ENCODE results near the gene MTHFD1L.

The MTHFD1L gene

DNA sequence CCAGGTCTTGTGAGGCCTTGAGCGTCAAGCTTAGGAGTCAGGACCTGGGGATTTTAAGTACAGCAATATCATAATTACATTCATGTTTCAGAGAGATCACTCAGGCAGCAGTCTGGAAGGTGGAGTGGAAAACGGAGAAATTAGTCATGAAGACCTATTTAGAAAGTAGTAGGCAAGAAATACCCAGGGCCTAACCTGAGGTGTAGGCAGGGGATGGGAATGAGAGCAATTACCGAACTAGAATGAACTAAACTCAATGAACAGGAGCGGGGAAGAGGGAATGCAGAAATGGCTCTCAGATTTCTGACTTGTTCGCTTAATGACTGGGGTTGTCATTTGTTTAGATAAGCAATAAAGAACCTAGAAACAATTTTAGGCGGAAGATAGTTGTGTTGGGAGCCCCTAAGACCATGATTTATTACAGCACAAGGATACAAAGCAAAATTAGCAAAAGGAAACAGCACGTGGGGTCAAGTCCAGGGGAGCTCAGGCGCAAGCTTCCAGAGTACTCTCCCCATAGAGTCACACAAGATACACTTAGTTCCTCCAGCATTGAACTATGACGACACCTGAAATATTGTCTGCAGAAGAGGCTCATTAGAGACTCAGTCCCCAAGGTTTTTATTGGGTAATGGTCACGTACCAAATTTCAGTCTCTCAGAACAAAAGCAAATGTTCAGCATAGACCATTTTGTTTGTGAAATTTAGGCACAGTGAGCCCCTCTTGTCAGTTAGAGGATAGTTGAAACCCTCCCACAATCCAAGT lies 195.4 kb downstream of the MTHFD1L start:
- H3K4me1 ChIP-seq (ENCODE audit: low read depth, poor library complexity, severe bottlenecking), result no peaks in the 10 kb centered on the region
- H3K4me2 ChIP-seq, result no peak overlapping the region
- H3K36me3 ChIP-seq (ENCODE audit: insufficient read depth), result no peaks in the 10 kb centered on the region
- no peaks in the 10 kb centered on the region for H3K27me3 ChIP-seq (ENCODE audit: insufficient read depth, low read depth)
- TF ChIP-seq CTCF (conservative IDR thresholded peaks at IDR 0.05; ENCODE audit: low read depth, low read length), result no peak
- H4K20me1 ChIP-seq (ENCODE audit: insufficient read depth), result no peaks in the 10 kb centered on the region
- H3K79me2 ChIP-seq (ENCODE audit: insufficient read depth, low read depth), result no peaks in the 10 kb centered on the region
- H3K27ac ChIP-seq, result no peak overlapping the region
- no peak overlapping the region for H3K4me3 ChIP-seq (IDR thresholded peaks at IDR 0.05; ENCODE audit: insufficient read depth, low read depth, low read length)
- no peak overlapping the region for H2AFZ ChIP-seq (ENCODE audit: low read depth)
- no peak overlapping the region for H3K9ac ChIP-seq

- Histone ChIP-seq H3K4me2 (no peak overlapping the region), H2AFZ (ENCODE audit: low read depth) (no peak overlapping the region), H3K4me1 (ENCODE audit: low read depth, poor library complexity, severe bottlenecking) (no peaks in the 10 kb centered on the region), H3K79me2 (ENCODE audit: insufficient read depth, low read depth) (no peaks in the 10 kb centered on the region), H3K9ac (no peak overlapping the region), H3K4me3 (IDR thresholded peaks at IDR 0.05; ENCODE audit: insufficient read depth, low read depth, low read length) (no peak overlapping the region), H4K20me1 (ENCODE audit: insufficient read depth) (no peaks in the 10 kb centered on the region), H3K36me3 (ENCODE audit: insufficient read depth) (no peaks in the 10 kb centered on the region), H3K27ac (no peak overlapping the region), H3K27me3 (ENCODE audit: insufficient read depth, low read depth) (no peaks in the 10 kb centered on the region)
- TF ChIP-seq CTCF (conservative IDR thresholded peaks at IDR 0.05; ENCODE audit: low read depth, low read length), result no peak
These were observed 197.8 kb downstream of the MTHFD1L start for GRCh38 chr6:151063352-151063751.

DNA sequence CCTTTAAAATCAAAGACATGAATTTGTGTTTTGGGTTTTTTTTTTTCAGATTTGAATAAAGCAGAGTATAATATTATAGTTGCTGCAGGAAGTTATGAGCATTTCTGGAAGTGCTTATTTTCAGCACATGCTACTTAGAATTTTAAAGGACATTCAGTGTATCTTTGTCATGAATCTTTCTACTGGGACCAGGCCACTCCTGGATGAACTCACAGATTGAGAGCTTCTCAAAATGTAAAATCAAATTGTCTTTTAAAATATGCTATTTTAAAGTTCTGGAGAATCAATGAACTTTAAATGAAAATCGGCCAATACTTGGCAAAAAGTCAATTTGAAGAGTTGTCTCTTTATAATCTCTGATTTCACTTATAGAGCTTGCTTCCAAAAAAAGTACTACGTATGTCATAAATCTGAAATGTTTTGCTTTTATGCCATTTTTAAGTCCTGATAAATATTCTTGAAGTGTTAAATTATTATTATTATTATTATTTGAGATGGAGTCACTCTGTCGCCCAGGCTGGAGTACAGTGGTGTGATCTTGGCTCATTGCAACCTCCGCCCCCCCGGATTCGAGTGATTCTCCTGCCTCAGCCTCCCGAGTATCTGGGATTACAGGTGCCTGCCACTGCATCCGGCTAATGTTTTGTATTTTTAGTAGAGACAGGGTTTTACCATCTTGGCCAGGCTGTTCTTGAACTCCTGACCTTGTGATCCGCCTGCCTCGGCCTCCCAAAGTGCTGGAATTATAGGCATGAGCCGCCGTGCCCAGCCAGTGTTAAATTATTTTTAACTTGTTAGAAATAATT lies 198.5 kb downstream of the MTHFD1L start:
- Histone ChIP-seq H3K79me2 (ENCODE audit: insufficient read depth, low read depth) (no peaks in the 10 kb centered on the region), H2AFZ (ENCODE audit: low read depth) (no peak overlapping the region), H3K4me2 (no peak overlapping the region), H3K27ac (no peak overlapping the region), H4K20me1 (ENCODE audit: insufficient read depth) (no peaks in the 10 kb centered on the region), H3K9ac (no peak overlapping the region), H3K4me3 (IDR thresholded peaks at IDR 0.05; ENCODE audit: insufficient read depth, low read depth, low read length) (no peak overlapping the region), H3K4me1 (ENCODE audit: low read depth, poor library complexity, severe bottlenecking) (no peaks in the 10 kb centered on the region), H3K27me3 (ENCODE audit: insufficient read depth, low read depth) (no peaks in the 10 kb centered on the region), H3K36me3 (ENCODE audit: insufficient read depth) (no peaks in the 10 kb centered on the region)
- no peak for TF ChIP-seq CTCF (conservative IDR thresholded peaks at IDR 0.05; ENCODE audit: low read depth, low read length)

- H3K9ac ChIP-seq, result no peak overlapping the region
- H3K27ac ChIP-seq, result no peak overlapping the region
- no peak for TF ChIP-seq CTCF (conservative IDR thresholded peaks at IDR 0.05; ENCODE audit: low read depth, low read length)
- no peak overlapping the region for H3K4me2 ChIP-seq
- H3K4me1 ChIP-seq (ENCODE audit: low read depth, poor library complexity, severe bottlenecking), result no peaks in the 10 kb centered on the region
- H4K20me1 ChIP-seq (ENCODE audit: insufficient read depth), result no peaks in the 10 kb centered on the region
- H2AFZ ChIP-seq (ENCODE audit: low read depth), result no peak overlapping the region
- no peak overlapping the region for H3K4me3 ChIP-seq (IDR thresholded peaks at IDR 0.05; ENCODE audit: insufficient read depth, low read depth, low read length)
- H3K36me3 ChIP-seq (ENCODE audit: insufficient read depth), result no peaks in the 10 kb centered on the region
- no peaks in the 10 kb centered on the region for H3K79me2 ChIP-seq (ENCODE audit: insufficient read depth, low read depth)
- H3K27me3 ChIP-seq (ENCODE audit: insufficient read depth, low read depth), result no peaks in the 10 kb centered on the region
These were observed 199.7 kb downstream of the MTHFD1L start for GRCh38 chr6:151065027-151065815.

Measured in KMS-11 (cell line).